WTC11 (cell line): ENCODE results near the gene FAR2. TPM values are rescaled to one million over a fixed set of nuclear protein-coding genes. Genes with fewer than 3 reads are reported as not detected.
A peak's percentile ranks its signal among the peaks of the same experiment; 100 is the strongest.

ENCODE experiments used
- ATAC-seq: fragments of 200-7000 bp; cut with Tn5 transposase; 2 replicates; pipeline ENCODE4 v1.10.0; 2021; ENCODE audit warnings: mild to moderate bottlenecking, moderate library complexity
- CTCF ChIA-PET: fragments of 300-600 bp; sonication (Branson Sonifier 250); formaldehyde crosslinking; loops from one replicate; lab custom pipeline; 2021; ENCODE audit warnings: antibody characterized with exemption; lab: Charles Lee
- POLR2A ChIA-PET: fragments of 350-600 bp; sonication (Branson Sonifier 250); formaldehyde crosslinking; loops from one replicate; lab custom pipeline; 2021; ENCODE audit warnings: antibody characterized with exemption; lab: Charles Lee
- DNase-seq: peaks from one replicate; pipeline ENCODE4 v3.0.0; 2021; ENCODE audit warnings: low spot score
- H3K27ac Mint-ChIP-seq: 2 replicates; pipeline ENCODE4 v1.8.0; 2021; ENCODE audit warnings: mixed read lengths
- H3K27me3 Mint-ChIP-seq: 2 replicates; pipeline ENCODE4 v1.8.0; 2021; ENCODE audit warnings: low read depth, mild to moderate bottlenecking, moderate library complexity, mixed read lengths
- H3K36me3 Mint-ChIP-seq: 2 replicates; pipeline ENCODE4 v1.8.0; 2021; ENCODE audit warnings: mixed read lengths
- H3K4me1 Mint-ChIP-seq: 2 replicates; pipeline ENCODE4 v1.8.0; 2022; ENCODE audit warnings: mixed read lengths
- H3K4me3 Mint-ChIP-seq: 2 replicates; pipeline ENCODE4 v1.8.0; 2021; ENCODE audit warnings: mild to moderate bottlenecking, moderate library complexity, mixed read lengths
- H3K9me3 Mint-ChIP-seq: 2 replicates; pipeline ENCODE4 v1.8.0; 2021; ENCODE audit warnings: mixed read lengths
- EMX1 ChIP-seq: fragments of 250-450 bp; sonication (Bioruptor Pico); IDR thresholded peaks from 2 replicates; pipeline ENCODE4 v1.8.0; 2021; ENCODE audit warnings: mild to moderate bottlenecking
- ESRRA ChIP-seq: sonication (generic); formaldehyde crosslinking; IDR thresholded peaks from 2 replicates; pipeline ENCODE4 v1.8.1; 2022; ENCODE audit warnings: mild to moderate bottlenecking, missing genetic modification reagents, borderline replicate concordance
- FOXJ3 ChIP-seq: sonication (generic); formaldehyde crosslinking; IDR thresholded peaks from 2 replicates; pipeline ENCODE4 v1.9.0; 2021; ENCODE audit warnings: missing genetic modification reagents, mild to moderate bottlenecking, borderline replicate concordance
- FOXK1 ChIP-seq: sonication (generic); formaldehyde crosslinking; IDR thresholded peaks from 2 replicates; pipeline ENCODE4 v1.8.0; 2022; ENCODE audit warnings: mild to moderate bottlenecking, moderate library complexity, missing genetic modification reagents
- FOXP1 ChIP-seq: sonication (generic); formaldehyde crosslinking; IDR thresholded peaks from 2 replicates; pipeline ENCODE4 v1.8.0; 2022; ENCODE audit warnings: missing genetic modification reagents, mild to moderate bottlenecking, moderate library complexity, borderline replicate concordance
- GTF2I ChIP-seq: fragments of 250-450 bp; sonication (Bioruptor Pico); conservative IDR thresholded peaks from 2 replicates; pipeline ENCODE4 v1.4.0; 2021; ENCODE audit warnings: mild to moderate bottlenecking
- OVOL2 ChIP-seq: fragments of 250-450 bp; sonication (Bioruptor Pico); IDR thresholded peaks from 2 replicates; pipeline ENCODE4 v1.9.0; 2021; ENCODE audit warnings: mild to moderate bottlenecking, borderline replicate concordance
- RELA ChIP-seq: sonication (generic); formaldehyde crosslinking; IDR thresholded peaks from 2 replicates; pipeline ENCODE4 v1.8.1; 2022; ENCODE audit warnings: missing genetic modification reagents, mild to moderate bottlenecking, borderline replicate concordance
- RORB ChIP-seq: fragments of 250-450 bp; sonication (Bioruptor Pico); IDR thresholded peaks from 2 replicates; pipeline ENCODE4 v1.9.0; 2021; ENCODE audit warnings: mild to moderate bottlenecking
- ZNF232 ChIP-seq: sonication (generic); formaldehyde crosslinking; IDR thresholded peaks from 2 replicates; pipeline ENCODE4 v1.8.0; 2022; ENCODE audit warnings: mild to moderate bottlenecking, missing genetic modification reagents
- ZNF423 ChIP-seq: fragments of 250-450 bp; sonication (Bioruptor Pico); IDR thresholded peaks from 2 replicates; pipeline ENCODE4 v2.1.2; 2022; ENCODE audit warnings: mild to moderate bottlenecking, moderate library complexity
- ZNF671 ChIP-seq: fragments of 250-450 bp; sonication (Bioruptor Pico); IDR thresholded peaks from 2 replicates; pipeline ENCODE4 v1.8.0; 2021; ENCODE audit warnings: mild to moderate bottlenecking
- total RNA-seq: library from RNA; stranded (reverse); gene quantifications from 3 replicates; pipeline ENCODE4 v1.2.3, GENCODE V29; 2021
- TF ChIP-seq, protein P1 (sequence below): fragments of 250-450 bp; sonication (Bioruptor Pico); IDR thresholded peaks from 2 replicates; pipeline ENCODE4 v1.9.0; 2021; ENCODE audit warnings: mild to moderate bottlenecking
- TF ChIP-seq, protein P2 (sequence below): sonication (generic); formaldehyde crosslinking; conservative IDR thresholded peaks from 2 replicates; pipeline ENCODE4 v1.8.1; 2023; ENCODE audit warnings: mild to moderate bottlenecking, low read depth, missing genetic modification reagents, moderate library complexity
- TF ChIP-seq, protein P3 (sequence below): sonication (generic); formaldehyde crosslinking; IDR thresholded peaks from 2 replicates; pipeline ENCODE4 v1.8.1; 2023; ENCODE audit warnings: mild to moderate bottlenecking, missing genetic modification reagents, borderline replicate concordance
- TF ChIP-seq, protein P4 (sequence below): sonication (generic); formaldehyde crosslinking; IDR thresholded peaks from 2 replicates; pipeline ENCODE4 v1.8.1; 2023; ENCODE audit warnings: mild to moderate bottlenecking, missing genetic modification reagents, moderate library complexity

The FAR2 gene
- total RNA-seq, 1 experiment from 2014 or later, result 20.0 TPM

DNA sequence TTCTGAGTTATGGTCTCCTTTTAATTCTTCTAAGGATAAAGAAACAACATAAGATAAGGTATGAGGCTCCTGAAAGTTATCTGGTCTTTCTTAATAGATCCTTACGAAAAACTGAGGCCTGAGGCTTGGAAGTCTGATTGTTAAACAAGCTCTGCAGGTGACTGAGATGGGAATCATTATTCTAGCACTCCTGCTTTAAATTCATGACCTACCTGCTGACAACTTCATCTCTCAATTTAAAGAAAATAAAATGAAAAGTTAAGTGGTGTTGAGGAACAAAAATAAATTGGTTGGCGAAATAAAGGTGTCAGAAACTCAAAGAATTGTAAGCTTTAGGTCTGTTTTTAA is 80.1 kb downstream of the FAR2 start:
- POLR2A ChIA-PET, result no interaction called here
- peak overlapping the region; percentile 43; the same call in 1 of the 2 replicates for H3K4me3 Mint-ChIP-seq
- H3K4me1 Mint-ChIP-seq, result peaks cover 36% of the 10 kb centered on the region
- no peak for DNase-seq
- CTCF ChIA-PET, result interaction anchor here (0.5 to 1.2 kb wide), 3 partner anchors 10 to 89 kb away, joined by 3 to 6 read pairs (median 3); no protein-coding TSS in a partner anchor
- no peaks in the 10 kb centered on the region for H3K27me3 Mint-ChIP-seq
- H3K36me3 Mint-ChIP-seq, result no peaks in the 10 kb centered on the region
- no peak for TF ChIP-seq FOXP1 (CRISPR knock-in tag)
- TF ChIP-seq, protein P1, sequence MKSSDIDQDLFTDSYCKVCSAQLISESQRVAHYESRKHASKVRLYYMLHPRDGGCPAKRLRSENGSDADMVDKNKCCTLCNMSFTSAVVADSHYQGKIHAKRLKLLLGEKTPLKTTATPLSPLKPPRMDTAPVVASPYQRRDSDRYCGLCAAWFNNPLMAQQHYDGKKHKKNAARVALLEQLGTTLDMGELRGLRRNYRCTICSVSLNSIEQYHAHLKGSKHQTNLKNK, result no peak
- no peak for TF ChIP-seq GTF2I
- TF ChIP-seq ZNF423 (CRISPR knock-in tag), result no peak
- no peaks in the 10 kb centered on the region for H3K9me3 Mint-ChIP-seq
- H3K27ac Mint-ChIP-seq, result peak overlapping the region; percentile 94
- peak; percentile 58 for ATAC-seq

DNA sequence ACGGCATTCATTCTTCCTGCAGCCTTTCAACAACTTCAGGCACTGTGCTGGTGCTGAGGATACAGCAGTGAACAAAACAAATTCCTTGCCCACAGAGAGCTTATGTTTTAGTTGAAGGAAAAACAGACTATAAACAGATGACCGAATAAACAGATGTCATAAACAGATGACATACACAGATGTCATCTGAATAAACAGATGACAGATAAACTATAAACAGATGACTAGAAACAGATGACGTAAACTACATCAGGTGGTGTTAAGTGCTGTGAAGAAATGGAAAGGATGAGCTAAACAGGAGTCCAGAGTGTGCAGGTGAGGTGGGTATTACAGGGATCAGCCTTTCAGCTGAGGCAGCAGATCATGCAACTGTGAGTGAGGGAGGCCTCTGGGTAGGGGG is 80.9 kb downstream of the FAR2 start:
- peaks cover 29% of the 10 kb centered on the region; the same call in 1 of the 2 replicates for H3K4me1 Mint-ChIP-seq
- H3K27me3 Mint-ChIP-seq, result no peaks in the 10 kb centered on the region
- ChIA-PET CTCF (interaction anchor here (1.2 kb wide), 1 partner anchor 10 kb away, joined by 3 read pairs; no protein-coding TSS in a partner anchor), POLR2A (no interaction called here)
- H3K9me3 Mint-ChIP-seq, result no peaks in the 10 kb centered on the region
- H3K36me3 Mint-ChIP-seq, result no peaks in the 10 kb centered on the region
- DNase-seq, result no peak
- H3K27ac Mint-ChIP-seq, result no peak overlapping the region
- ATAC-seq, result no peak
- TF ChIP-seq EMX1 (CRISPR knock-in tag) (no peak), FOXJ3 (CRISPR knock-in tag) (no peak), ZNF423 (CRISPR knock-in tag) (no peak), RORB (no peak), OVOL2 (CRISPR knock-in tag) (no peak), ESRRA (CRISPR knock-in tag) (no peak), ZNF232 (CRISPR knock-in tag) (no peak), RELA (CRISPR knock-in tag) (no peak), ZNF671 (CRISPR knock-in tag) (no peak), FOXK1 (no peak)
- TF ChIP-seq, protein P2, sequence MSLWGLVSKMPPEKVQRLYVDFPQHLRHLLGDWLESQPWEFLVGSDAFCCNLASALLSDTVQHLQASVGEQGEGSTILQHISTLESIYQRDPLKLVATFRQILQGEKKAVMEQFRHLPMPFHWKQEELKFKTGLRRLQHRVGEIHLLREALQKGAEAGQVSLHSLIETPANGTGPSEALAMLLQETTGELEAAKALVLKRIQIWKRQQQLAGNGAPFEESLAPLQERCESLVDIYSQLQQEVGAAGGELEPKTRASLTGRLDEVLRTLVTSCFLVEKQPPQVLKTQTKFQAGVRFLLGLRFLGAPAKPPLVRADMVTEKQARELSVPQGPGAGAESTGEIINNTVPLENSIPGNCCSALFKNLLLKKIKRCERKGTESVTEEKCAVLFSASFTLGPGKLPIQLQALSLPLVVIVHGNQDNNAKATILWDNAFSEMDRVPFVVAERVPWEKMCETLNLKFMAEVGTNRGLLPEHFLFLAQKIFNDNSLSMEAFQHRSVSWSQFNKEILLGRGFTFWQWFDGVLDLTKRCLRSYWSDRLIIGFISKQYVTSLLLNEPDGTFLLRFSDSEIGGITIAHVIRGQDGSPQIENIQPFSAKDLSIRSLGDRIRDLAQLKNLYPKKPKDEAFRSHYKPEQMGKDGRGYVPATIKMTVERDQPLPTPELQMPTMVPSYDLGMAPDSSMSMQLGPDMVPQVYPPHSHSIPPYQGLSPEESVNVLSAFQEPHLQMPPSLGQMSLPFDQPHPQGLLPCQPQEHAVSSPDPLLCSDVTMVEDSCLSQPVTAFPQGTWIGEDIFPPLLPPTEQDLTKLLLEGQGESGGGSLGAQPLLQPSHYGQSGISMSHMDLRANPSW (CRISPR knock-in tag), result no peak
- TF ChIP-seq, protein P3, sequence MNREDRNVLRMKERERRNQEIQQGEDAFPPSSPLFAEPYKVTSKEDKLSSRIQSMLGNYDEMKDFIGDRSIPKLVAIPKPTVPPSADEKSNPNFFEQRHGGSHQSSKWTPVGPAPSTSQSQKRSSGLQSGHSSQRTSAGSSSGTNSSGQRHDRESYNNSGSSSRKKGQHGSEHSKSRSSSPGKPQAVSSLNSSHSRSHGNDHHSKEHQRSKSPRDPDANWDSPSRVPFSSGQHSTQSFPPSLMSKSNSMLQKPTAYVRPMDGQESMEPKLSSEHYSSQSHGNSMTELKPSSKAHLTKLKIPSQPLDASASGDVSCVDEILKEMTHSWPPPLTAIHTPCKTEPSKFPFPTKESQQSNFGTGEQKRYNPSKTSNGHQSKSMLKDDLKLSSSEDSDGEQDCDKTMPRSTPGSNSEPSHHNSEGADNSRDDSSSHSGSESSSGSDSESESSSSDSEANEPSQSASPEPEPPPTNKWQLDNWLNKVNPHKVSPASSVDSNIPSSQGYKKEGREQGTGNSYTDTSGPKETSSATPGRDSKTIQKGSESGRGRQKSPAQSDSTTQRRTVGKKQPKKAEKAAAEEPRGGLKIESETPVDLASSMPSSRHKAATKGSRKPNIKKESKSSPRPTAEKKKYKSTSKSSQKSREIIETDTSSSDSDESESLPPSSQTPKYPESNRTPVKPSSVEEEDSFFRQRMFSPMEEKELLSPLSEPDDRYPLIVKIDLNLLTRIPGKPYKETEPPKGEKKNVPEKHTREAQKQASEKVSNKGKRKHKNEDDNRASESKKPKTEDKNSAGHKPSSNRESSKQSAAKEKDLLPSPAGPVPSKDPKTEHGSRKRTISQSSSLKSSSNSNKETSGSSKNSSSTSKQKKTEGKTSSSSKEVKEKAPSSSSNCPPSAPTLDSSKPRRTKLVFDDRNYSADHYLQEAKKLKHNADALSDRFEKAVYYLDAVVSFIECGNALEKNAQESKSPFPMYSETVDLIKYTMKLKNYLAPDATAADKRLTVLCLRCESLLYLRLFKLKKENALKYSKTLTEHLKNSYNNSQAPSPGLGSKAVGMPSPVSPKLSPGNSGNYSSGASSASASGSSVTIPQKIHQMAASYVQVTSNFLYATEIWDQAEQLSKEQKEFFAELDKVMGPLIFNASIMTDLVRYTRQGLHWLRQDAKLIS (CRISPR knock-in tag), result no peak
- TF ChIP-seq, protein P4, sequence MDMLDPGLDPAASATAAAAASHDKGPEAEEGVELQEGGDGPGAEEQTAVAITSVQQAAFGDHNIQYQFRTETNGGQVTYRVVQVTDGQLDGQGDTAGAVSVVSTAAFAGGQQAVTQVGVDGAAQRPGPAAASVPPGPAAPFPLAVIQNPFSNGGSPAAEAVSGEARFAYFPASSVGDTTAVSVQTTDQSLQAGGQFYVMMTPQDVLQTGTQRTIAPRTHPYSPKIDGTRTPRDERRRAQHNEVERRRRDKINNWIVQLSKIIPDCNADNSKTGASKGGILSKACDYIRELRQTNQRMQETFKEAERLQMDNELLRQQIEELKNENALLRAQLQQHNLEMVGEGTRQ (CRISPR knock-in tag), result no peak
- H3K4me3 Mint-ChIP-seq, result no peak overlapping the region
